Activated gamma-delta T cell treated with anti-CD3 and anti-CD28 coated beads, Interleukin-2, amount 50 U/mL, for 16 hours (primary cell): ENCODE results near the gene CETN1.
A peak's percentile ranks its signal among the peaks of the same experiment; 100 is the strongest.

ENCODE experiments used
- DNase-seq: peaks from one replicate; pipeline ENCODE4 v3.0.0-alpha.2; 2020; ENCODE audit warnings: low read depth

The CETN1 gene

DNA sequence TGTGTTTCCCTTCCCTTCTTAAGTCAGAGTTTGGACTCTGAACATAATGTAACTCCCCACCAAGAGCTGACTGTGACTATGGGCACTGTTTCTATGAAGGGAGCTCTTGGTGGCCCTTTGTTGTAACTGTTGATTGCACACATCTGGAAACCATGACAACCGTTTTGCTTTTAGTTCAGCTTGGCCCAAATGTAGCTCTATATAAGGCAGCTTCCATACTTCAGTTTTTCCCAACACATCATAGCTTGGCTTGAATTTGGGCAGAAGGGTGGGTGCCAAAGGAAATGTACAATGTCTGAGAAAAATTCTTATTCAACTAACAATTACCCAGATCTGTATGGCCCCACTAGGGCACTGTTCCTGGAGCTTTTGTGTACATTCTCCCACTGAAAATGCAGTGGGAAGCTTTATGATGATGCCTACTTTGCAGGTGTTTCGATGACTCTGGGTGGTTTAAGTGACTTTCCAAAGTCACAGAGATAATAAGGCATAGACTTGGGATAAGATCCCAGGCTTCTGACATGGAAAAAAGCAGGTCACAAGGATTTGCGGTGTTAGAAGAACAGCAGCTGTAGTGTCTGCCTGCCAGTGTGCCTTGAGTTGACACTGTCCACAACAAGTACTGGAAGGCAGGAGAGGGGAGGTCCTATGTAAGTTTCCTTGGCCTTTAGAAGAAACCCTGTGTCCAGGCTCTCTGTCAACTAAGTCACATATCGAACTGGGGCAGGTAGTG lies 2.4 kb upstream of the CETN1 start:
- DNase-seq: no peak

DNA sequence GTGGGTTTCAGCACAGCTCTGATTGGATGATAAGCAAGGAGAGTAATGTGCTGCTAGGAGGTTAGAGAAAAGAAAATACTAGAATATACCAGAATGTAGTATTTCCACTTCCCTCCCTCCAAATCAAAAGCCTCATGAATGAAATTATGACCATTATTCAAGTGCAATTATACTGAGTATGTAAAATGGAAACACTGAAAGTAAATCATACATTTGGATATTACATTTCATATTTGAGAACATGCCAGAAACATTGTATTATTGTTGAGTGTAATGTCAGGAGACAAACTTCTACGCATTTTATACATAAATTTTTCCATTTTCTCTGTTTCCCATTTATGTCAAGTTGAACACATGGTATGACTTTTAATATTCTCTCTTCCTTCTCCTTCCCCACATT lies 942 bp upstream of the CETN1 start:
- no peak for DNase-seq

DNA sequence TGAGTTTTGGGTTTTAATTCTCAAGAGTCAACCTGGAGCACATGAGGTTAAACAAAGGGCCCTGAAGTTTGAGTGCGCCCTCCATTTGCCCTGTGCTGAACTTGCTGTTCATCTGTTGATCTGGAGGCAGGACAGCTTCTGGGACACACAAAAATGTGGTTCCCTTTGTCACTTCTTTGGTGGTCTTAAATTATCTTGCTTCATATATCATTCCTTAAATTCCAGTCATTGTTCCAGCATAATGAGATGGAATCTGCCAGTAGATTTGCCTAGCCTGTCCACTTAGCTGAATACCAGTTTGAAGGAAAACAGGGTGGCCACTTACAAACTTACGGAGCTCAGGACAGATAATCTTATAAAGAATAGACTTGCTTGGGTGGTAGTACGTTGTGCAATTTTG lies 916 bp downstream of the CETN1 start:
- DNase-seq: no peak

DNA sequence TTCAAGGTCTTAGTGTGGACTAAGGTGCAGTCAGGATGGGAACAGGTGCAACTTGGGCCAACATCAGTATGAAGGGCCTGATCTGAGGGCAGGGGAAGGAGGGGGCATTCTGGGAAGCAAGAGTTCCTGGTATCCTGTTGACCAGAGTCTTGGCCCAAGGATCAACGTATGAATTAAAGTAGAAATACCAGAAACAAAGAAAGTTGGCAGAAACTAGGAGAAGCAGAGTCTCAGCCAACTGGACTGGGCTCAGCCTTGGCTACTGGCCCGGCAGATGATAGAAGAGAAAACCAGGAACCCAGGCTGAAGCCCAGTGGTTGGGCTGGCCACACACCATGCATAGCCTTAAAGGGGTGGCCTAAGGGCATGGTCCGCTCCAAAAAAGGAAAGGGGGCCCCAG lies 2.3 kb downstream of the CETN1 start:
- DNase-seq: no peak

DNA sequence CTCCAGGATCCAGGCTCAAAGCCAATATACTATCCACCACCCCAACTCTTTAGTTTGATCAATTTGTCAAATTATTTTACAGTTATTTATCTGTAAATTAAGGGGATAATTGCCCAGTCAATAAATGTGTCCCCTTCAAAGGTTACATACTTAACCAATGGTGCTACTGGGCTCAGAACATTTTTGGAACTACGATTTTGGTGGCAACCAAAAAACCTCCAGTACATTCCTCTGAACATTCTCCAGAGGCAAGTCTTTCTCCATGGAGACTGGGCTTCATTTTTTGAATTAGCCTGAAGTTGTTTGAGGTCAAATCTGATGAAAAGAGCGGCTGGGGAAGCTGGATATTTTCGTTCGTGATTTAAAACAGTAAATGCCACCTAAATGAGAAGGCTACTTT lies 14.9 kb downstream of the CETN1 start:
- DNase-seq: no peak

DNA sequence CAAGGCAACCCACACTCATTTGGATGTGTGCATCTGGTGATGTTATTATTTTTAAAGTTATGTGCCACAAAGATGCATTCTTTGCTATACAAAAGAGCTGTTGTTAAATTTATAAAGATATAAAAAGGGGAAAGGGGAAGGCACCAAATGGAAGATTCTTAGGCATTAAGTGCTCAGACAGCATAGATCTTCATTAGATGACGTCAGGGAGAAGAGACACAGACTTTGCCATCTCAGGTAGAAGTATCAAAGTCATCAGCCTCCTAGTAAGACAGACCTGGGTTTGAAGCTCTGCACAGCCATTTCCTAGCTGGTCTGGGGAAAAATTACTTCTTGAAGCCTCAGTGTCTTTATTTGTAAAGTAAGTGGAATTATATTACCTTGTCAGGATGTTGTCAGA lies 15.4 kb downstream of the CETN1 start:
- no peak for DNase-seq

DNA sequence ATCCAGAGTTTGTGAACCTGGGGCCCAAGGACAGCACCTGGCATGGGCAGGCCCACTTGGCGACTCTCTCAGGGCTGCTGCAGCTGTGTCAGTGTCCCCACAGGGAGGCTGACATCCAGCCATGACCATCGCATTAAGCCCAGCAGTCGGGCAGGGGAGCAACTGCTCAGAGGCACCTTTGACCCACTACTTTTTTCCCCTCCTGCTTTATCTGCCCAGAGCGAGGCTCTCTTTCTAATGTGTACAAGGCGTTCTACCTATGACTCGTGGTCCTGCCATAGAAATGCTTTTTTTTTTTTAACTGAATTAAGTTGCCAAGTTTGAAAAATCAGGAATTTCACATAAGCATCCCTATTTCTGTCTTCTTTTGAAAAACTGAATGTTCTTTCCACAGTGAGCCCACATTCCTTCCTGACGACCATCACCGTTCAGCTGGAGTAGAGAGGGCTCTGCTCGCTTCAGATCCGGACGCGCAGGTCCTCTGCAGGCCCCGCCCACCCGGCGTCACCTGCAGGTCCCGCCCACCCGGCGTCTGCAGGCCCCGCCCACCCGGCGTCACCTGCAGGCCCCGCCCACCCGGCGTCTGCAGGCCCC lies 16.2 kb downstream of the CETN1 start:
- DNase-seq: peak; percentile 22

DNA sequence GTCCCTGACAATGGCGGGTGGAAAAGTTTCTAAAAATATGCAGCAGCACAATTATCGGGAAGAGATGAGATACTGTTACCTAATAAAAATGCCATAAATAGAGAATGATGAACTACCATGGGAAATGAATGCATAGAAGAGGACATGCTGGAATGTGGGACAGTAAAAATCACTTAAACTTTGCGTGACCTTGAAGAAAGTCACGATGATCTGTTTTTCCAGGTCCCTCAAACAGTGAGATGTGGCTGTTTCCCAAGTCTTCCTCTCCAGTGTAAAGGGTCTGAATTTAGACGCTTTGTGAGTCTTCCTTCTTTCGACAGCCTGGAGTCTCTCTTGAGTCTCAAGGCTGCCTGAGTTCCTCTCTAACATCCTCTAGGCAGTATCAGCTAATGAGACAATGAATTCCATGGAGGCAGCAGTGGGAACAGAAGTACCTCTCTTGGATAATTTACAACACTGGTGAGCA lies 18.0 kb downstream of the CETN1 start:
- no peak for DNase-seq

DNA sequence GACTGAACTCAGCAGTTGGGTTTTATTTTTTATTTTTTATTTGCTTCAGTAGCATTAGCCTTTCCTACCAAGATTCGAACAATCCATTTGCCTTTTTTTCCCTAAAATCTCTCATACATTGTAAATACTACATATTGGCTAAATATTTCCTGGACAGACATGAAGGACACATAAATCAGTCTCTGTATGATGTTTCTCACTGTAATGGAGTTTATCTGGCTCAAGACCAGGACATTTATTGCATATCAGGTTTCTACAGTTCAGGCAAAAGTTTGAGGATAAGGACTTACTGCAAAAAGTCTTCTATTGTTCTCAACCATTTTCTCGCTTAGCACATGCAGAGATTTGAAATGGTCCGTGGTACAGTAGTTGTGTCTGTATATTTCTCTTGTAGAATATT lies 19.9 kb downstream of the CETN1 start:
- DNase-seq: no peak

DNA sequence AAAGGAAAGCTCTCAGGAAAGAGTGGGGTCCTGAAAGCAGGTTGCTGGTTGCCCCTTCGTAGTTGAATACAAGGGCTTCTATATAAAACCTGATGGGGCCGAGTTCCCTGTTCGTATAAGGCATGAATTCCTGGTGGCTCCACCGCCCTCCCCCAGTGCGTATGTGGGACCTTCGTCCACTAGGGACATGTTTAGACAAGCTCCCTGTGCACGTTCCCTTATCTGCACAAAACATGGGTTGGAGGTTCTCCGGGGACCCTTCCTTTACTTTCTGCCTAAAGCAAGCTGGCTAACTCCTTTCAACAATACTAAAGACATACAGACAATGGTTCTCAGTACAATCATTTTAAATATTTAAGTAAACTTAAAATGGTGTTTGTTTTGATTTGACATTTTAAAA lies 24.6 kb downstream of the CETN1 start:
- no peak for DNase-seq

DNA sequence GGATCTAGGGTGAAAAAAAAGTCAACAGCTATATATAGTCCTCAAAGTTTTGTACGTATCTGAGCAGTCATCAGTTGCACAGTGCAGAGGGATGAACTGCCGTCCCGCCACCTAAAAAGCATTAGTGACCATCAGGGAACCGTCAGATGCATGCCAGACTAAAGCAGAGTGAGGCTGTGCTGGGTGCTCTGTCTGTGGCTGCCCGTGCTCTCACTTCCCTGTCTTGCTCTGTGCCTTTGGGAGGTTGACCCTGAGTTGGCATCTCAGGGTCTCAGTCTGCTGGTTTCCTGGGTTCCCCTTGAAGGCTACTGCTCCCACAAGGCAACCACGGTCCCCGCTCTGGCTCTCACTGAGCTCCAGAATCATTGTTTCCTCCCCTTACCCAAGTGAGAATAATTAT lies 27.8 kb downstream of the CETN1 start:
- no peak for DNase-seq

DNA sequence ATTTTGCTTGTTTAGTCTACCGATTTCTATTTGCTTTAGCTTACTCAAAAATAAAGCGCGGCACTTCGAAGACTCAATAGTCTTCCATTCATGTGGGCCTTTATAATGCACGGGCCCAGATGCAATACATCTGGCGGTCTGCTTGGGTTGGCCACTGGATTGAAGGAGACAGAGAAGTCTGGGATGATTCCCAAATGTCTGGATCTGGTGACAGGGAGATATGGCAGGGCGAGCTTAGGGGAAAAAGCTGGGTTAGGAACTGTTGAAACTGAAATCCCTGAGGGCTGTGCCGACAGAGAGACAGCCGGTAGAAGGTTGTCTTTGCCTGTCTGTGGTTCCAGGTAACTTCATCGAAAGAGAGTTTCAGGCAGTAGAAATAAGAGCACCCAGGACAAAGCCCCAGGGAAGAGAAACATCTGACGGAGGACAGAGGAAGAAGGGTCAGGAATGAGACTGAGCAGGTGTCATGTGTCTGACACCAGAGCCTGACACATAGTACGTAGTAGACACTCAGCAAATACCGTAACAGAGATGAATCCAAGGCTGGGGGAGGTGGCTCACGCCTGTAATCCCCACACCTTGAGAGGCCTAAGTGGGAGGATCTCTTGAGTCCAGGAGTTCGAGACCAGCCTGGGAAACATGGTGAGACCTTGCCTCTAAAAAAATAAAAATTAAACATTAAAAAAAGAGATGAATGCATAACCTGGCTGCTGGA lies 30.2 kb downstream of the CETN1 start:
- no peak for DNase-seq

DNA sequence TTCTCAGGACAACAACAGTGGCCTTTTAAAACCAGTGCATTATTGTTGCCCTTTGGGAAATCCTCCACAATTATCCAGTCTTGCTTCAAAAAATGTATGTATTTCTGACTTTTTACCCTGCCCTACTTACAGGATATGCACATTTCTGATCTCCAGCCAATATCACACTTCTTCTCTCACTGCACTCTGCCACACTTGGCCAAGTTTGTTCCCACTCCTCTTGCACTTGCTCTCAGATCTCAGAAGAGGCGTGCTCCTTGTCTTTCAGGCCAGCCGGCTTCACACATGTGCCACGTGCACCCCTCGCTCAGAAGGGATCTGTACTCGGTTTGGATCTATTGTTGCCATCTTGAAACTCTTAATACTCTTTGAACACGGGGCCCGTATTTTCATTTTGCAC lies 32.0 kb downstream of the CETN1 start:
- DNase-seq: no peak

DNA sequence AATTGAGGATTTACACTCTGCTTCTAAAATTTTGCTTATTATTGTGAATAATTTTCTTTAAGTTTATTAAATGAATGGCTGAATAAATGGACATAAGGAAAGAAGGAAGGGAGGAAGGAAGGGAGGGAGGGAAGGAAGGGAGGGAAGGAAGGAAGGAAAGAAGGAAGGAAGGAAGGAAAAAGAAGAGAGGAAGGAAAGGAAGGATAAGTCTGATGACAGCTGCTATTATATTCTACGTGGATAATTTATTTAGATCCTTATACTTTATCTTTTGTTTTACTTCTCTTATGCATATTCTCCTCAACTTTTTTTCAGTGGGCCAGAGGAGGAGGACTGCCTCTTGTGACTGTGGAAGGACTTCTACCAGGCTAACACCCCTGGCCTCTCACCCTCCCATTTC lies 34.0 kb downstream of the CETN1 start:
- DNase-seq: no peak

DNA sequence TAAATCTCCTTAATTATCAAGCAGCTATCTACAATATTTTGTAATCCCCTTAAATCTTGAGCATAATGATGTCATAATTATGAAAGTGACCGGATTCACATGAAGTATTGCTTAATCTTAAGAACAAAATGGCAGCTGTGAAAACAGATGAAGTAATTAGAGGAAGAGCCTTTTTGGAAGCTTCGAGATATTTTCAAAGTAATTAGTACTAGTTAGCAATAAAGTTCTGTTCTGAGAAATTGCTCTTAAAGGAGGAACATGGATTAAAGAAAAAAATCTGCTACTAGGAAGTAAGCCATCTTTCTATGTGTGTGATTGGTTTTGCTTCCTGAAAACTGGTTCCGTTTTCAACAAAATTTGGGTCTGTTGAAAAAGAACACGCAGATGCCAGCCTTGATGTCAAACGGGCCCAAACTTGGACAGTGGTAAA lies 34.9 kb downstream of the CETN1 start:
- DNase-seq: no peak

DNA sequence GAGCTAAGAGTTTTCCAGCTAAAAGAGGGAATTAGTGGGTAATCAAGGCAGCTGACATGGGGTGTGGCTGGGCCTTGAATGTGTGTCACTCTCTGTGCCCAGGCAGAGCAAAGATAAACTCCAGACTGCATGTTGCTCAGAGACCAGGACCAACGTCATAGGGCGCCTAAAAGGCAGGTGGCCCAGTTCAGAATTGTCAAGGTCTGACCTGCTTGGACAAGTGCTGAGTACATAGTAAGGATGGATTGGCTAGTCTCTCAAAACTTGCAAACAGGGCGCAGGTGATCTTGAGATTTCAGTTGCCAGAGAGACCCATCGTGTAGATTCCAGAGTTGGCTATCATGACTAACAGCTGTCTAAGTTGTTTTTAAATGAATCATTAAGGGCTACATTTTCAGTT lies 35.6 kb downstream of the CETN1 start:
- no peak for DNase-seq

DNA sequence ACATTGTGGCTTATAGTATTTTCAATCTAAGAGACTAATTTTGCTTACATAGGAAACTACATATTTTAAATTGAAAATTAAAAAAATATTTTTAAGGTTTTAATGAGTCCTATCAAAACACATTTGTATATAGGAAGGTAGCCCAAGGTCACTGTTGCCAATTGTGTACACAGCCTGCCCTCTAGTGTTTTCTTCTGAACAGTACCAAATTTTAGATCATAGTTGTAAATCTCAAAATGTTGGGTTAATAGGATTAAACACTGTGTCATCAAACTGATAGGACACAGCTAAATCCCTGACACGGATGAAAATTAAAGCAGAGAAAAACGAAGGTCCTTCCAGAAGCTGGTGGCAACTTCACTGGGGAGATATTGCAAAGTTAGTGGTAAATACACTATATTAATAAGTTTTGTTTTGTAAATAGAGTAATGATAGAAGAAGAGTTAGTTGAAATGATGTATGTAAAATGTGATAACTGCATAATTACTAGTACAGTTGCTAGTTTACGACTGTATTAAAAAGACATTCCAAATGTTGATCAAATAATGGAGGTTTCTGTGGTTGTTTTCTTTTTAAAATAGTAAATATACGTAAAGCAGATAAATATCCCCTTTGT lies 36.3 kb downstream of the CETN1 start:
- no peak for DNase-seq

DNA sequence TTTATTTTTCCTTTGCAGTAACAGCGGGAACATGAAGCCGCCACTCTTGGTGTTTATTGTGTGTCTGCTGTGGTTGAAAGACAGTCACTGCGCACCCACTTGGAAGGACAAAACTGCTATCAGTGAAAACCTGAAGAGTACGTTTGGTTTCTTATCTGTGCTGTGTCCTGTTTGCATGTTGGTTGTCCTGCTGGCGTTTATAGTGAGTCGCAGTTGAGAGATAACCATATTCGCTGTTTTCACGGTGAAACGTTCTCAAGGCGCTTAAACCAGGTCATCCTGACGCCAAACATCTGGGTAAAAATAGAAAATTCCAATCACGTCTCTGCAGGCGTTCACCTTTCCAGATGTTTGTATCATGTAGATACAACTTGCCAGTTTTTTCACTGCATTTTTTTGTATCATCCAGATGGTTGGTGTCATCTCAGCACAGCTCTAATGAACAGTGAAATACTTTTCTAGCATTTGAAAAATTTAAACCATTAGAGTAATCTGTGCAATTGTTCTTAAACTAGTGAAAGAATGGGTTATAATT lies 37.9 kb downstream of the CETN1 start:
- DNase-seq: no peak

DNA sequence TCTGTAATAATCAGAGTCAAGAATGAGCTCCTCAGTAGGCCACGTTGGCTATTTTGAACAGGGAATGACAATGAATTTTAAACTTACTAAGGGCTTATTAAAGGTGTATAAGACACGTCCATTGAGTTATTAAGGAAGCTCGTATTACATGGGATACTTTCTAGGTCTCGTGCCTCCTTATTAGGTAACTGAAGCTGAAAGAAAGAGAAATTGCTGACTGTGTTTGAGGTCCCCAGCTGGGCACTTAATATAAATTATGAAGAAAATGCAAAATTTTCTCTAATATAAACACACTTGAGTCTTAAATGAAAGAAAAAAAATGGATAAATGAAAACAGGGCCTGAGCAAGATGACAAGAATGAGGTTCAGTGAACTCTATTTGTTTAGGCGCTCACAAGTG lies 38.4 kb downstream of the CETN1 start:
- DNase-seq: no peak

DNA sequence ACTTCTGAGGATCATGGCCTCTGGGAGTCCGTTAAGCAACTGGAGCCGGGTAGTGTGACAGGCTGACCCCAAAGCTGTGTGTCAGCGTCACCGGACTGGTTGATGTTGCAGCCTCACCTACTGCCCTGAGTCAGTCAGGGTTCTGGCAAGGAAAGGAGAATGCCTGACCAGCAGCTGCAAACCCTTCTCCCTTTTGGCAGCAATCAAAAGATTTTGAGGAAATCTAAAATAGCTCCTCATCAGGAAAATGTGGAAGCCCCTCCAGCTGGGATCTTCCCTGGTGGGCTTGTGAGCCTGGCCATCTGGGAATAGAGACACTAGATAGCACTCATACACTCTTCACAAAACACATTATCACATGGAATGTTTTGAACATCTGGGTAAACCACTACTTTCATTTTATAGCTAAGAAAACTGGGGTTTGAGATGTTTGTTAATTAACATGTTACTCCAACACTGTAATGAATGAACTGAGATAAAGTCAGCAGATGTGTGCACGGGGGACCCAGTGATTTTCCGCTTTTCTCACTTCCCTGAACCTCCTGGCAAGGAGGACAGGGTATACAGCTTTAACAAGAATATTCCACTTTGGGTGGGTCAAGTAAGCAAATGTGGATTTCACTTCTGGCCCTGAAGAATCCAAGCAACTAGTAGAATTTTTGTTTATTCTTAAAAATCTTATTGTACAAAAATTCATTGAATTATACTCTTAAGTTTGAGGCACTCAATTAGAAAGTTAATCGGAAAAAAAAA lies 41.3 kb downstream of the CETN1 start:
- no peak for DNase-seq

DNA sequence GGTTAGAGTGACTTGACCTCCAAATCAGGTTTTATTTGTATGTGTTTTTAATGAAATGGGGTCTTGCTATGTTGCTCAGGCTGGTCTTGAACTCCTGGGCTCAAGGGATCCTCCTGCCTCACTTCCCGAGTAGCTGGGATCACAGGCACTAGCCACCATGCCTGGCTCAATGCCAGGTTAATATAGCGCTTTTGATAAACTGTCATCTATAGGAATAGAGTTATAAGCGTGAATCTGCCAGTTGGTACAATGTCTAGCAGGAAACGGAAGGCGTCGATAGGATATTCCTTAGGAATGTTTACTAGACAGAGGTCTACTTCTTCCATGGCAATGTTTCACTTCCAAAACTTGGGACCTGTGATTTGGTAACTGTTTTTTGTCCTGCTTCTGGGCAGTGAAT lies 42.1 kb downstream of the CETN1 start:
- no peak for DNase-seq
